ENCODE results near the gene MAGIX.

MAGIX gene

DNA sequence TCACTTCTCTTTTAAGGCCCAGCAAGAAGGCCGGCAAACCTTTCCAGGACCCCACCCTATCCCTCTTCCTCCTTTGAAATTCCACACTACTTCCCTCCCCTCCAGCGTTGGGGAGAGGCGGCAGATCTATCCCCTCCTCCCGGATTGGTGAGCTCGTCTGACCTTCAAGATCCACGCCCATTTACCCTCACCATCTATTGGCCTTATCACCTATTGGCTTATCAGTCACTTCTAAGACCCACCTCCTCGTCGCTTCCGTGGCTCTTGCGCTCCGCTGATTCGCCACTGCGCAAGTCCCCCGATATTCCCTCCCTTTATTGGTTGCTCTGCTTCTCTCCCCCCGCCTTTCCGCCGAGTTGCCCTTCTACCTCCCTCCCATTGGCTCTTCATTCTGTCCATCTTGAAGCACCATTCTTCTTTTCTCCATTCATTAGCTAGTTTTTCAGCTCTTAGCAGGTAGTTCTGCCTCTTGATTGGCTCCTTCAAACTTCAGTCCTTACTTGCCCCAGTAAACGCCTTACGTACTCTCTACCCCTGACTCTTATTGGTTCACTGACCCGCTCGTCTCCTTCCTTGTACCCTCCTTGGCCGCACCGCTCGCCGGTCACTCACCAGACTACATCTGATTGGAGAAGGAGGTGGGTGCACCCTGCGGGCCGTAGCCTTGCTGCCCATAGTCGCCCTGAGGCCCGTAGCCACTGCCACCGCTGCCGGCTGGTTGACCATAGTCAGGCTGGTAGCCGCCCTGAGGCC lies 28.4 kb downstream of the MAGIX start:
- Mint-ChIP-seq H3K36me3 (ENCODE audit: insufficient read depth) (peaks cover 7% of the 10 kb centered on the region), H3K4me1 (peaks cover 22% of the 10 kb centered on the region), H3K27ac (ENCODE audit: low read depth) (peak overlapping the region; percentile 24), H3K4me3 (peak overlapping the region; percentile 78), H3K27me3 (no peaks in the 10 kb centered on the region), H3K9me3 (no peaks in the 10 kb centered on the region)
- DNase-seq (ENCODE audit: low spot score in 2 of 2): peak; percentile 47 to 86
- peak; percentile 93 for ATAC-seq (replicated peaks; ENCODE audit: extremely low read depth, poor library complexity, severe bottlenecking)

DNA sequence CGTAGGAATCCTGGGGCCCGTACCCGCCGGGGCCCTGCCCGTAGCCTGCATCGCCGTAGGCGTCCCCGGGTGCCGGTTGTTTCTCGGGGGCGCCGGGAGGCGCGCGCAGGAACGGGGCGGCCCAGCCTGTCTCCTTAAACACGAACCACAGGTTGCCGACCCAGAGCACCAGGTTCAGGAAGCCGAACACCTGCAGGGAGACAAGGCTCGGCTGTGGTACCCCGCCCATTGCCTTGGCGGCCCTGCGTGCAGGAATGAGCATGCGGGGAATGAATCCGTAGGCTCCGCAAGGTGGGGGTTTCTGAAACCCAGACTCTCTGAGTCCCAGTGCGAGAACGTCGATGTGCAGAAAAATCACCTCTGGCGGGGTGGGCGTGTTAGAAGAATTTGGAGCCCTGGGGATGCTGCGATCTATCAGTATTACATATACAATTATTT lies 29.0 kb downstream of the MAGIX start:
- Mint-ChIP-seq H3K27ac (ENCODE audit: low read depth) (peak overlapping the region; percentile 24), H3K4me3 (peak overlapping the region; percentile 78), H3K27me3 (no peaks in the 10 kb centered on the region), H3K9me3 (no peaks in the 10 kb centered on the region), H3K4me1 (peaks cover 17% of the 10 kb centered on the region), H3K36me3 (ENCODE audit: insufficient read depth) (peaks cover 7% of the 10 kb centered on the region)
- ATAC-seq (replicated peaks; ENCODE audit: extremely low read depth, poor library complexity, severe bottlenecking) (peak; percentile 5), DNase-seq (ENCODE audit: low spot score in 2 of 2) (no peak)

DNA sequence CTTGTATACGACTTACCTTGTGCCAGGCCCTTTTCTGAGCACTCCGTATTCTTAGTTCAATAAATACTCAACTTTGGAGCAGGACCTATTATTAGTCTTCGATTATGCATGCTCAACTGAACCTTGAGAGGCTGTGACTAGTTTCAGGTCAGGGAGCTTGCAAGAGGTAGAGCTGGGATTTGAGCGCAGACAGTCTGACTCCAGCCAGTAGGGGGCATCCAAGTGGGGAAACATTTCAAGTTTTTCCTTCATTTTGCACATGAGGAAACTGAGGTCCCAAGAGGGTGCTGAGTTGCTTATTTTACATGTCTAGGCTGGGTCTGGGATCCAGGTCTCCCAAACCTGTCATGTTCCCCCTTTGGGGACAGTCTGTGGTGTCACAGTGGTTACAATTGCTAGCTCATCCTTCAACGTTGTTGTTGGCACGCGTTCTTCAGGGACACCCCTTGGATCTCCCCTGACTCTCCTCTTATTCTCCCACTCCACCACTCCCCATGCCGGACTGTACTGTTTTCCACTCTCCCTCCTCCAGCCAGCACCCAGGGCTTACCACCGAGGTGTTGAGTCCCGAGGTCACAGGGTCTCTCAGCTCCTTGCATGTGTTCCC lies 30.3 kb downstream of the MAGIX start:
- Mint-ChIP-seq H3K4me3 (peak overlapping the region; percentile 9), H3K9me3 (no peaks in the 10 kb centered on the region), H3K27ac (ENCODE audit: low read depth) (no peak overlapping the region)

DNA sequence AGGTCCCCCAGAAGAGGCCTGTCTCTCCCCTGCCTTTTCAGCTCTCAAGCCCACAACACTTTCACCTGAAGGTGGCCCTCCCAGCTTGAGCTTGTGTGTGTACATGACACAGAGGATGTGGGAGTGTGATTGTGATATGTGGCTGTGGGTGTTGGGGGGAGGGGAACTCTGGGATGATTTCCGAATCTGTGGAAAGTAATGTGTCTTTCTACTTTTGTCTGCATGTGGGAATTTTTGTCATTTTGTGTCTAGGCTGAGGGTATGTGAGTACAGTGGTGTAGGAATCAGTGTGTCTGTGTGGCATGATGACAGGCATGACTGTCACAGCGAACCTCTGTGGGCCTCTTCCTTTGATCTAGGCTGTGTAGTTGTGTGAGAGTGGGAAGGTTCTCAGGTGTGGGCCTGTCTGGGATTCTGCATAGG lies 31.0 kb downstream of the MAGIX start:
- no peak for DNase-seq (ENCODE audit: low spot score in 2 of 2)
- Mint-ChIP-seq H3K36me3 (ENCODE audit: insufficient read depth) (peaks cover 7% of the 10 kb centered on the region), H3K4me3 (no peak overlapping the region), H3K9me3 (no peaks in the 10 kb centered on the region), H3K27me3 (no peaks in the 10 kb centered on the region), H3K4me1 (peaks cover 25% of the 10 kb centered on the region), H3K27ac (ENCODE audit: low read depth) (no peak overlapping the region)
- ATAC-seq (replicated peaks; ENCODE audit: extremely low read depth, poor library complexity, severe bottlenecking): no peak

More for the DNA sequence above, 30.3 kb downstream of the MAGIX start:
- Mint-ChIP-seq H3K36me3 (ENCODE audit: insufficient read depth) (peaks cover 7% of the 10 kb centered on the region), H3K4me1 (peaks cover 18% of the 10 kb centered on the region), H3K27me3 (no peaks in the 10 kb centered on the region)
- DNase-seq (ENCODE audit: low spot score in 2 of 2): no peak
- ATAC-seq (replicated peaks; ENCODE audit: extremely low read depth, poor library complexity, severe bottlenecking): no peak

DNA sequence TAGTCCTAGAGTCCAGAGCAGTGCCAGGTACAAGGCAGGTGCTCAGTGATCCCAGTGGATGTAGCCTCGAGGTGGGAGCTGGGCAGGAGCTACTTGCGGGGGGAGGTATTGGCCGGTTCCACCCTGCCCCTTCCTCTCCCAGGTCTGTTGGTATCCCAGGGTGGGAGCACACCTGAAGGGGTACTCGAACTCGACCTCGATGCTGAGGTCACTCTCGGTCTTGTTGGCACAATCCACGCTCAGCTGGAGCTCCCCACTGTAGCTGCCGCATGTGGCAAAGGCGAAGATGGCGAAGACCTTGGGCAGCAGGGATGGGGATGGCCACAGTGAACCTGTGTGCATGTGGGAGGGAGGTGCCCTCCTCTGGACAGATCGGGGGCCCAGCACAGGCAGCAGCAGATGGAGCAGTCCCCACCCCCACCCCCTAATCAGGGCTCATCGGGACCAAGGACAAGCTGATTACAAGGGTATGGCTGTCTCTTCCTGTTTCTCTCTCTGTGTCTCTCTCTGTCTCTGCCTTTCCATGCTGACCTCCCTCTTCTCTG lies 35.1 kb downstream of the MAGIX start:
- Mint-ChIP-seq H3K36me3 (ENCODE audit: insufficient read depth) (peaks cover 2% of the 10 kb centered on the region), H3K27me3 (no peaks in the 10 kb centered on the region), H3K4me1 (peaks cover 26% of the 10 kb centered on the region), H3K9me3 (no peaks in the 10 kb centered on the region), H3K27ac (ENCODE audit: low read depth) (no peak overlapping the region), H3K4me3 (no peak overlapping the region)
- DNase-seq (ENCODE audit: low spot score in 2 of 2) (no peak), ATAC-seq (replicated peaks; ENCODE audit: extremely low read depth, poor library complexity, severe bottlenecking) (no peak)

DNA sequence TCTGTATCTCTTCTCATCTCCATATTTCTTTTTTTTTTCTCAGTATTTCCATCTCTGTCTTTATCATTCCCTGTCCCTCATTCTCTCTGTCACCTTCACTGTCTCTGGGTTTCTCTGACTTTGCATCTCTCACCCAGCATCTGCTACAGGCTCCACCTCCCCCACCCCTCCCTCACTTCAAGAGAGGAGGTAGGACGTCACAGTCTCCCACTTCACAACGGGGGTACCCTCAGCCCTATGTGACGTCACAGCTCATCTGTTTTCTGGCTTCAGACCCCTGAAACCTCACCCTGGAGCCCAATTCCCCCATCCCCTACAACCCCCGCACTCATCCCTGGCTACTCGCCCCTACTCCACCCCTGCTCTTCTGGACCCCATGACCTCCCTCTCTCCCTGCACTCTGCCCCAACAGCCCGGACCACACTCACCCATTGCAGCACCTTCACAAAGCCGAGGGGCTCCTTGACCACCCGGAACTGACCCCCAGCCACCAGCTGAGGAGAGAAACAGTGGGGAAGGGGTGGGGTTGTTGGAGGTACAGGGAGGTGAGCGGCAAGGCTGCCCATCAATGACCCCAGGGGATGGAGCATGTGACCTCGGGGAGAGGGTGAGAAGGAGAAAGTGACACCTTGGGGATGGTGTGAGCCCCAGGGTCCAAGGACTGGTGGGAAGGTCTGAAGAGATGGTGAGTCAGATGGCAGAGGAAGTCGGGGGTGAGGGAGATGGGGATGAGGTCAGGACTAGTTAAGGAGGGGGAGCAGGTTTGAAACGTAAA lies 36.2 kb downstream of the MAGIX start:
- H3K4me3 Mint-ChIP-seq: peak overlapping the region; percentile 25
- H3K36me3 Mint-ChIP-seq (ENCODE audit: insufficient read depth): peaks cover 2% of the 10 kb centered on the region
- peaks cover 18% of the 10 kb centered on the region for H3K4me1 Mint-ChIP-seq
- no peaks in the 10 kb centered on the region for H3K27me3 Mint-ChIP-seq
- no peak for DNase-seq (ENCODE audit: low spot score in 2 of 2)
- no peaks in the 10 kb centered on the region for H3K9me3 Mint-ChIP-seq
- no peak for ATAC-seq (replicated peaks; ENCODE audit: extremely low read depth, poor library complexity, severe bottlenecking)
- H3K27ac Mint-ChIP-seq (ENCODE audit: low read depth): no peak overlapping the region

DNA sequence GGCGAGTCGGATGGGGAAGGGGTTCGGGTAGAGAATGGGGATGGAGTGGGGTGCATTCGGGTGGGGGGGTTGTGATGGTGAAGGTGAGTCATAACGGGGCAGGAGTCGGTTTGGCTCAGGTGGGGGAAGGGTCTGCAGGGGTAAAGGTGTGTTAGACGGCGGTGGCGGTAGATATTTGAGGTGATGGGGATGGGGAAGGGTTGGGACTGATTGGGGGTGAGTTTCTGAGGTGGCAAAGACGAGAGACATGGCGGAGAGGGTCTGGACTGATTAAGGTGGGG lies 36.7 kb downstream of the MAGIX start:
- DNase-seq (ENCODE audit: low spot score in 2 of 2) (no peak), ATAC-seq (replicated peaks; ENCODE audit: extremely low read depth, poor library complexity, severe bottlenecking) (no peak)
- H3K4me3 Mint-ChIP-seq: peak overlapping the region; percentile 25
- H3K36me3 Mint-ChIP-seq (ENCODE audit: insufficient read depth): no peaks in the 10 kb centered on the region
- no peak overlapping the region for H3K27ac Mint-ChIP-seq (ENCODE audit: low read depth)
- H3K27me3 Mint-ChIP-seq: no peaks in the 10 kb centered on the region
- peaks cover 15% of the 10 kb centered on the region for H3K4me1 Mint-ChIP-seq
- no peaks in the 10 kb centered on the region for H3K9me3 Mint-ChIP-seq

DNA sequence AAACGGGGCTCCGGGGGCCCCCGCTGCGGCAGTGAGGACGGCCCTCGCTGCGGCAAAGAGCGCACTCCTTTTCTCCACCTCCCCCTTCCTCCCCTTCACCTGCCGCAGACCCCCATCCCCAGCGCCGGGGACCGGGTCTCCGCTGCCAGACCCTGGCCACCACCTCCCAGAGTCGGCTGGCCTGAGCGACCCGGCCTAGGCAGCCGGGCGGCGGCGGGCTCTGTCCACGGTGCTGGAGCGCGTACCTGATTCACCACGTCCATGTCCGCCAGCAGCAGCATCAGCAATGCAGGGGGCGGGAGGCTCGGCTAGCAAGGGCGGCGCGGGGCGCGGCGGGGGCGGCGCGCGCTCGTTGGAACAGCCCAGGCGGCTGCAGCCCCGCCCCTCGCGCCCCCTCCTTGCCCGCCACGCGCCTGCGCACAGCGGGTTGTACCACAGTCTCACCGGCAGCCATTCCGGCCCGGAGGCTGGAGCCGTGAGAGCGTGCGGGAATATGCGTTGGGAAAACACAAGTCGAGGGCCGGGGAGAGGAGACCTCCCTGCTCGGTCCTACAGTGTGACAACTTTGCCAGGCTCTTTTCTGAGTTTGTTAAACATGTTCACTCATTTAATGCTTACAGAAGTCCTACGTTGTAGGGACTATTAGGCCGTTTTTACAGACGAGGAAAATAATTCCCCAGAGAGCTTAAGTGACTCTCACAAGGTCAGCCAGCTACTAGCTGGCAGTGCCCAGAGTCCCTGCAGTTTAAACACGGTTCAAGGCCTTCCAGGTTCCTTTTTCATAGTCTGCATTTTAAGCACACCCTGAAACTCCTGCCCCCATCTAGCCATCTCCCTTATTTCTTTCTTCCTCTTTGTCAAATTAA lies 37.6 kb downstream of the MAGIX start, which contains the start of gene SYP:
Gene SYP, minus strand, starts transcription at position 288 of the 866 bp plus-strand sequence. Its CDS starts 7 bp downstream, at position 281.
- Mint-ChIP-seq H3K27ac (ENCODE audit: low read depth) (no peak within 1 kb of the TSS), H3K36me3 (ENCODE audit: insufficient read depth) (no peaks in the 10 kb centered on the region), H3K4me3 (peak within 1 kb of the TSS; percentile 64), H3K4me1 (peaks cover 15% of the 10 kb centered on the region), H3K9me3 (no peaks in the 10 kb centered on the region), H3K27me3 (no peaks in the 10 kb centered on the region)
- peak; percentile 98 for ATAC-seq (replicated peaks; ENCODE audit: extremely low read depth, poor library complexity, severe bottlenecking)
- DNase-seq (ENCODE audit: low spot score in 2 of 2): peak; percentile 68 to 79

DNA sequence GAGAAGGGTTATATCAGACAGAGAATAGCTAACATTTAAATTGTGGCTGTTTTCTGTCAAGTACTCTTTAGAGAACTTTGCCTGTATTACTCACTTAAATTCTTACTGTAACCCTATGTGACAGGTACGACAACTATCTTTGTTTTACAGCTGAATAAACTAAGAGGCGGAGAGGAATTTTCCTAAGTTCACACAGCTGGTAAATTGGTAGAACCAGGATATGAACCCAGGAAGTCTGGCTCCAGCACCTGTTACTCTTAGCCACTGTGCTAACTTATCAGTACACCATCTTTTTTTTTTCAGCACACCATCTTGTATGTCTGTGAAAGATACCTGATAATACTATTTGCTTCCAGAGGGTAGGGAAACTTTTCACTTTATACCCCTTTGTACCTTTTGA lies 39.5 kb downstream of the MAGIX start:
- no peak overlapping the region for H3K4me3 Mint-ChIP-seq
- no peaks in the 10 kb centered on the region for H3K36me3 Mint-ChIP-seq (ENCODE audit: insufficient read depth)
- peaks cover 15% of the 10 kb centered on the region for H3K4me1 Mint-ChIP-seq
- no peaks in the 10 kb centered on the region for H3K9me3 Mint-ChIP-seq
- DNase-seq (ENCODE audit: low spot score in 2 of 2): no peak
- no peak overlapping the region for H3K27ac Mint-ChIP-seq (ENCODE audit: low read depth)
- no peaks in the 10 kb centered on the region for H3K27me3 Mint-ChIP-seq
- ATAC-seq (replicated peaks; ENCODE audit: extremely low read depth, poor library complexity, severe bottlenecking): no peak

DNA sequence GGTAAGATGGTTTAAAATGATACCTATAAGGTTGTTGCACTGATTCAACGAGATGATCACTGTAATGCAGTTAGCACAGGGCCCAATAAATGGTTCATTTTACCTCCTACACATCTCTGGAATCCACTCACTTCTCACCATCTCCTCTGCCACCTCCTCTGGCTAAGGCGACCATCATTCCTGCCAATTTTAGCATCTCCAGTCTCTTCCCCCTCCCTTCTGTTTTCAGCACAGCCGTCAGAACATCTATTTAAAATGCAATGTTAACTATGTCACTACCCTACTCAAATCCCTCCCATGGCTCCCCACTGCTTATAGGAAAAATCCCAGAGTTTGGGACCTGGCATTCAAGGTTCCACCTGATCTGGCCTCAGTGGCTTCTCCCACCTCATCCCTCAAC lies 41.0 kb downstream of the MAGIX start:
- H3K27ac Mint-ChIP-seq (ENCODE audit: low read depth): no peak overlapping the region
- ATAC-seq (replicated peaks; ENCODE audit: extremely low read depth, poor library complexity, severe bottlenecking): no peak
- H3K4me1 Mint-ChIP-seq: peaks cover 7% of the 10 kb centered on the region
- DNase-seq (ENCODE audit: low spot score in 2 of 2): no peak
- H3K4me3 Mint-ChIP-seq: no peak overlapping the region
- no peaks in the 10 kb centered on the region for H3K9me3 Mint-ChIP-seq
- H3K36me3 Mint-ChIP-seq (ENCODE audit: insufficient read depth): no peaks in the 10 kb centered on the region
- no peaks in the 10 kb centered on the region for H3K27me3 Mint-ChIP-seq

DNA sequence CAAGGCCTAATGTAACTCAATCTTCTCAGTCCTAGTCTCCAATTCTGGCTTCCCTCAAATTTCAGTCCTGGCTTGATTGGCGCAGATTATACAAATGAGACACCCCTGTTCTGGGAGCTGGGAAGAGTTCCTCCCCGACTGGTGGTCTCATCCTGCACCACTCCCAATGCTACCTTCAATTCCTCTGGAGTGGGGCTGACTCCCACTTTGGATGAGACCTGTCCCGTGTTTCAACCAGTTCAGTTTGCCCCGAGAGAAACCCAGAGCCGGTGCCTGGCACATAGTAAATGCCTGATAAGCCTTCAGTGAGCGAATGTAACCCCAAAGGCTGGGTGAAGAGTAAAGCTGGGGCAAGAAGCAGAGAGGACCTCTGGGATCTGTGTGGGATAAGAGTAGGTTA lies 41.5 kb downstream of the MAGIX start:
- Mint-ChIP-seq H3K27me3 (no peaks in the 10 kb centered on the region), H3K4me1 (peaks cover 5% of the 10 kb centered on the region), H3K36me3 (ENCODE audit: insufficient read depth) (no peaks in the 10 kb centered on the region), H3K4me3 (no peak overlapping the region), H3K9me3 (no peaks in the 10 kb centered on the region), H3K27ac (ENCODE audit: low read depth) (no peak overlapping the region)
- ATAC-seq (replicated peaks; ENCODE audit: extremely low read depth, poor library complexity, severe bottlenecking) (no peak), DNase-seq (ENCODE audit: low spot score in 2 of 2) (no peak)

DNA sequence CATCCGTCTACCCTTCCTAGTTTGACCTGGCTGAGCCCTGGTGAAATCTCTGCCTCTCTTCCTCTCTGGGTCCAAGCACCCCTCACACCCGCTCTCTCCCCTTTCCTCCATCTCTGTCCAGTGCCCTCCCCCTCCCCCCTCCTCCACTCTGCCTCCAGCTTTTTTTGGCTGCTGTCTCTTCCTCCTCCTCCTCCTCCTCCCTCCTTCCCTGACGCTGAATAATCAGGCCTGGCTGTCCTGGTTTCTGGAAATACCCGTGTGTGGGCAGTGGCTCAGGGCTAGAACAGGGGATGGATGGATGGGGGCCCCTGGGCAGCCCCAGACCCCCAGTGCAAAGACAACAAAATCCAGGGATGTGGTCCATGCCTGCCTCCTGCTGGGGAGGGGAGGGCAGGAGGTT lies 42.2 kb downstream of the MAGIX start:
- no peak for DNase-seq (ENCODE audit: low spot score in 2 of 2)
- ATAC-seq (replicated peaks; ENCODE audit: extremely low read depth, poor library complexity, severe bottlenecking): no peak
- Mint-ChIP-seq H3K27ac (ENCODE audit: low read depth) (no peak overlapping the region), H3K4me1 (peaks cover 5% of the 10 kb centered on the region), H3K4me3 (no peak overlapping the region), H3K36me3 (ENCODE audit: insufficient read depth) (no peaks in the 10 kb centered on the region), H3K9me3 (no peaks in the 10 kb centered on the region), H3K27me3 (no peaks in the 10 kb centered on the region)

Data from central memory CD8-positive, alpha-beta T cell (primary cell).